Measurements from ENCODE around the gene KRTAP6-1.

Gene KRTAP6-1

GRCh38 chr21:30577766-30578165, 36.0 kb downstream of the KRTAP6-1 start:
- DNase-seq (ENCODE audit: low read depth), result no peak

- DNase-seq (ENCODE audit: low read depth), result no peak
Measured at GRCh38 chr21:30567617-30568016, 46.1 kb downstream of the KRTAP6-1 start.

- no peak for DNase-seq (ENCODE audit: low read depth)
Measured at GRCh38 chr21:30563630-30564029, 50.1 kb downstream of the KRTAP6-1 start.

Measured in non-pigmented ciliary epithelial cell (primary cell).